CD14-positive monocyte (primary cell): ENCODE results near the gene UBE2QL1. TPM values are rescaled to one million over a fixed set of nuclear protein-coding genes. Genes with fewer than 3 reads are reported as not detected.

Source experiments
- DNase-seq, 3 donors: peaks; one replicate each; pipeline ENCODE4 v3.0.0-alpha.2; 2011 to 2022
- H2AFZ ChIP-seq: 2 replicates; pipeline ENCODE4 v1.6.0; 2012; ENCODE audit warnings: mild to moderate bottlenecking, low read depth, low read length, inconsistent platforms; ENCODE audit not compliant: insufficient read depth, poor library complexity, severe bottlenecking
- H3K27ac ChIP-seq, 2 donors: 1 replicate in 1 of 2; 2 replicates in 1 of 2; pipeline ENCODE4 v1.5.1; 2012 to 2013; ENCODE audit warnings: low read length in 2 of 2, control low read depth in 1 of 2, inconsistent platforms in 1 of 2, low read depth in 1 of 2, mild to moderate bottlenecking in 1 of 2
- H3K27me3 ChIP-seq, 2 donors: one replicate each; pipeline versions ENCODE4 v1.6.0 to v1.6.1; 2011 to 2013; ENCODE audit warnings: low read length in 2 of 2; ENCODE audit not compliant: control insufficient read depth in 2 of 2, insufficient read depth in 2 of 2
- H3K36me3 ChIP-seq, 2 donors: replicated peaks in 1 of 2; 1 replicate in 1 of 2; 2 replicates in 1 of 2; pipeline versions ENCODE4 v1.5.1 to v1.6.1; 2012 to 2013; ENCODE audit warnings: low read length in 2 of 2, control low read depth in 1 of 2, inconsistent platforms in 1 of 2, mild to moderate bottlenecking in 1 of 2; ENCODE audit not compliant: insufficient read depth in 2 of 2, control insufficient read depth in 1 of 2
- H3K4me1 ChIP-seq, 2 donors: 1 replicate in 1 of 2; 2 replicates in 1 of 2; pipeline versions ENCODE4 v1.5.1 to v1.6.1; 2012 to 2013; ENCODE audit warnings: low read length in 2 of 2, control low read depth in 1 of 2, inconsistent platforms in 1 of 2, mild to moderate bottlenecking in 1 of 2, moderate library complexity in 1 of 2; ENCODE audit not compliant: insufficient read depth in 2 of 2, control insufficient read depth in 1 of 2
- H3K4me2 ChIP-seq: replicated peaks from 2 replicates; pipeline ENCODE3; 2012; ENCODE audit warnings: low read length, moderate library complexity, mild to moderate bottlenecking; ENCODE audit not compliant: poor library complexity, severe bottlenecking; ENCODE audit errors: extremely low read depth
- H3K4me3 ChIP-seq, 3 experiments: fragments of 200-600 bp in 1 of 3; sonication (generic) in 1 of 3; replicated peaks in 1 of 3; 1 replicate in 2 of 3; 2 replicates in 1 of 3; pipeline ENCODE4 v1.5.1; 2011 to 2013; ENCODE audit warnings: low read length in 3 of 3, mild to moderate bottlenecking in 3 of 3, control low read depth in 2 of 3, low read depth in 2 of 3, inconsistent platforms in 1 of 3, moderate library complexity in 1 of 3
- H3K79me2 ChIP-seq: 2 replicates; pipeline ENCODE4 v1.6.0; 2012; ENCODE audit warnings: mild to moderate bottlenecking, control low read depth, inconsistent platforms, low read length, moderate library complexity; ENCODE audit not compliant: insufficient read depth
- H3K9ac ChIP-seq: 2 replicates; pipeline ENCODE4 v1.6.0; 2017; ENCODE audit warnings: low read length, mild to moderate bottlenecking; ENCODE audit not compliant: insufficient read depth, poor library complexity, severe bottlenecking
- H3K9me3 ChIP-seq, 2 donors: replicated peaks in 1 of 2; 1 replicate in 1 of 2; 2 replicates in 1 of 2; pipeline versions ENCODE4 v1.5.1 to v1.6.1; 2012 to 2013; ENCODE audit warnings: low read length in 2 of 2, control low read depth in 1 of 2; ENCODE audit not compliant: control insufficient read depth in 1 of 2, insufficient read depth in 1 of 2
- H4K20me1 ChIP-seq: 2 replicates; pipeline ENCODE4 v1.6.0; 2012; ENCODE audit warnings: mild to moderate bottlenecking, low read length, control low read depth, moderate library complexity; ENCODE audit not compliant: insufficient read depth
- H3K27ac Mint-ChIP-seq, 7 donors: one replicate each; pipeline ENCODE4 v1.8.0; 2020; ENCODE audit warnings: mild to moderate bottlenecking in 7 of 7, mixed read lengths in 7 of 7, moderate library complexity in 6 of 7, inconsistent platforms in 2 of 7
- H3K27me3 Mint-ChIP-seq, 3 donors: one replicate each; pipeline ENCODE4 v1.8.0; 2021 to 2022; ENCODE audit warnings: low read depth in 3 of 3, mild to moderate bottlenecking in 3 of 3, mixed read lengths in 3 of 3, moderate library complexity in 3 of 3, inconsistent platforms in 1 of 3
- H3K36me3 Mint-ChIP-seq, 2 donors: one replicate each; pipeline ENCODE4 v1.8.0; 2020; ENCODE audit warnings: mixed read lengths in 2 of 2, inconsistent platforms in 1 of 2, mild to moderate bottlenecking in 1 of 2
- H3K4me1 Mint-ChIP-seq: one replicate; pipeline ENCODE4 v1.8.0; 2020; ENCODE audit warnings: mild to moderate bottlenecking, mixed read lengths
- H3K4me3 Mint-ChIP-seq, 2 donors: one replicate each; pipeline ENCODE4 v1.8.0; 2020; ENCODE audit warnings: mild to moderate bottlenecking in 2 of 2, mixed read lengths in 2 of 2, moderate library complexity in 1 of 2
- H3K9me3 Mint-ChIP-seq, 7 donors: one replicate each; pipeline ENCODE4 v1.8.0; 2020 to 2022; ENCODE audit warnings: mixed read lengths in 7 of 7, mild to moderate bottlenecking in 6 of 7, moderate library complexity in 6 of 7, inconsistent platforms in 2 of 7
- CTCF ChIP-seq: fragments of 200-600 bp; IDR thresholded peaks from one replicate; pipeline ENCODE4 v1.8.0; 2022; ENCODE audit warnings: antibody characterized with exemption, mild to moderate bottlenecking
- WGBS: methylation state at CpG from one replicate; pipeline ENCODE4 v1.1.5; 2013; ENCODE audit warnings: missing lambda C conversion rate; ENCODE audit not compliant: insufficient coverage; 5-methylcytosine and 5-hydroxymethylcytosine counted together
- intact Hi-C, 2 donors: fragments of 100-400 bp; cut with micrococcal nuclease; formaldehyde crosslinking; loops; one replicate each; pipeline versions ENCODE4 v1.15.0 to v1.15.1; 2023
- polyA plus RNA-seq, 3 donors: library from polyadenylated mRNA; depleted of rRNA in 1 of 3; unstranded in 2 of 3; stranded (reverse) in 1 of 3; fragments of 300-500 nt in 2 of 3; fragments of >200 nt in 1 of 3; fragmentation: Illumina TruSeq in 2 of 3; gene quantifications; 1 replicate in 2 of 3; 2 replicates in 1 of 3; pipeline ENCODE4 v1.2.3, GENCODE V29; 2012 to 2021

UBE2QL1 gene
- polyA plus RNA-seq, 3 donors, result not detected

DNA sequence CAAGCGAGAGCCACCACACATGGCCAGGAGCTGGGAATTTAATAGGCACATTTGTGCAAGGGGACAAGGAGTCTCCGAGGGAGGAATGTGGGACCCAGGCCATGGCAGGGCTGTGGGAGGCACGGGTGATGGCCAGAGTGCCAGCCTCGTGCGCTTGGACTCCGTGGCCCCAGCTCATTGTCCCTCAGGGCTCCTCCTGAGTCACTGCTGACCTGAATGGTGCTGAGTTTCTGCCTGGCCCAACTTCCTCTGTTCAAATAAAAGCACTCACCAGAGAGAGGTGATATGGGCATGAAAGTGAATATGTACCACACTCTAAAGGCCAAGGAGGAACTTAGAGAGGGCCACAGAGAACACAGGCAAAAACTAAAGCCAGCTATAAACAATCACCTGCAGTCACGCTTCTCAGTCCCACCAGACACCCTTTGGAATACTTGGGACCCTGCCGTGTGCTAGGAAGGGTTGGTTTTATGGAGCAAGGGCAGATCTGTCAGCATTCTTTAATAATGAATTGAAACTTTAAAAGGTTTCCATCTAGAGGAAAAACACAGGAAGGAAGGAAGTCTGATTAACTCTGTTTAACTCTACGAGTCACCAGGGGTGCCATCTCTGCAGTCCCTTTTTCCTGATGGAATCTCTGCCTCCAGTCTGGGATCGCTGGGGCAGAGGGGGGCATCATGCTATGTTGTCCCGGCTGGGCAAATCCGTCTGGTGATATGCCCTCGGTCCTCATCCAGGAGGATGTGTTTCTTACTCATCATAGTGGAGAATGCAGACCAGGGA, 25.1 kb upstream of the UBE2QL1 start:
- no peak overlapping the region for H3K4me2 ChIP-seq

DNA sequence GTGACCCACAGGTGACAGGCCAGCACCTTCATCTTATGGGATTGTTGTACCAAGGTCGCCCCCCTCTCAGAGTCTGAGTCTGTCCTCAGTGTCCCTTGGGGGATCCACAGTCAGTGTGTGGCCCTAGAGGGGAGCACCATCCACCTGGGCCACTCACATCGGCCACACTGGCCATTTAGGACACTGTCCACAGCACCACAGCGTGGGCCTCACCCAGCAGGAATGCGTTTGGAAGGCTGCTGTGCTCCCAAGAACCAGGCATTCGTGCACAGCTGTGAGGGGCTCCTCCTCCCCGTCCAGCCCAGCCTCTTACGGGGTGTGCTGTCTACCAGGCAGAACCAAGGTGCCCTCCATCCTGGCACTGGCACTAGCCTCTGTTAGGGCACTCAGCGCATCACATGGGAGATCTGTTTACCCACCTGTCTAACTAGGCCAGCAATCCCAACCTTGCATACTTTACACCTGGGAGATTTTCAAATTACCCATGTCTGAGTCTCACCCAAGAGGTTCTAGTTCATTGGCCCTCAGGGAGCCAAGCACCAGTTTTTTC, 24.5 kb upstream of the UBE2QL1 start:
- no peak overlapping the region for H3K27ac Mint-ChIP-seq
- no peaks in the 10 kb centered on the region for H3K36me3 Mint-ChIP-seq
- H3K4me3 ChIP-seq, result no peak overlapping the region
- DNase-seq, result no peak
- H3K9me3 ChIP-seq, result no peaks in the 10 kb centered on the region
- intact Hi-C loops, result no loop called here
- no peak overlapping the region for H3K4me2 ChIP-seq
- no peaks in the 10 kb centered on the region for H3K4me1 Mint-ChIP-seq
- no peak overlapping the region for H3K4me3 Mint-ChIP-seq
- H3K4me1 ChIP-seq, result no peaks in the 10 kb centered on the region
- no peak overlapping the region for H3K9ac ChIP-seq
- 97% methylated on average over 8 of the region's 8 CpGs for whole genome bisulfite sequencing
- no peaks in the 10 kb centered on the region for H3K36me3 ChIP-seq
- no peaks in the 10 kb centered on the region for H4K20me1 ChIP-seq
- no peak overlapping the region for H3K27ac ChIP-seq
- H3K79me2 ChIP-seq, result no peaks in the 10 kb centered on the region
- TF ChIP-seq CTCF, result no peak
- H3K27me3 ChIP-seq, result no peaks in the 10 kb centered on the region
- peaks cover 2 to 8% (median 7%) of the 10 kb centered on the region in 3 donors for H3K27me3 Mint-ChIP-seq
- peaks cover 0 to 8% (median 0%) of the 10 kb centered on the region in 7 donors for H3K9me3 Mint-ChIP-seq
- no peak overlapping the region for H2AFZ ChIP-seq

More for the DNA sequence above, 25.1 kb upstream of the UBE2QL1 start:
- Mint-ChIP-seq H3K36me3 (no peaks in the 10 kb centered on the region), H3K27me3 (peaks cover 2 to 5% (median 5%) of the 10 kb centered on the region in 3 donors), H3K4me3 (no peak overlapping the region), H3K27ac (no peak overlapping the region), H3K4me1 (no peaks in the 10 kb centered on the region), H3K9me3 (peaks cover 0 to 8% (median 0%) of the 10 kb centered on the region in 7 donors)
- WGBS, result 70% methylated on average over 10 of the region's 13 CpGs
- TF ChIP-seq CTCF, result no peak
- H2AFZ ChIP-seq, result no peak overlapping the region
- no peaks in the 10 kb centered on the region for H3K27me3 ChIP-seq
- H3K27ac ChIP-seq, result no peak overlapping the region
- no peak for DNase-seq
- H3K79me2 ChIP-seq, result no peaks in the 10 kb centered on the region
- intact Hi-C loops, result no loop called here
- H4K20me1 ChIP-seq, result no peaks in the 10 kb centered on the region
- H3K4me3 ChIP-seq, result no peak overlapping the region
- no peaks in the 10 kb centered on the region for H3K9me3 ChIP-seq
- no peaks in the 10 kb centered on the region for H3K36me3 ChIP-seq
- no peak overlapping the region for H3K9ac ChIP-seq
- no peaks in the 10 kb centered on the region for H3K4me1 ChIP-seq
